Erythroblast (primary cell): ENCODE measurements around the gene COMMD8.

Experiments used
- GATA1 ChIP-seq: IDR thresholded peaks from 2 replicates; pipeline ENCODE4 v1.6.1; 2011; ENCODE audit warnings: low read depth, mild to moderate bottlenecking, control low read depth, low read length, moderate library complexity
- POLR2A ChIP-seq: IDR thresholded peaks from 2 replicates; pipeline ENCODE4 v1.6.1; 2011; ENCODE audit warnings: mild to moderate bottlenecking, low read length

GRCh38 chr4:47466056-47466785, 2.7 kb upstream of the COMMD8 start:
- TF ChIP-seq POLR2A = no peak
- TF ChIP-seq GATA1 = no peak
